GM19452 (cell line): ENCODE results near the gene WNT10A.

Experiments
- ATAC-seq: cut with Tn5 transposase; IDR thresholded peaks from one replicate; pipeline ENCODE4 v1.9.1; 2021; ENCODE audit not compliant: unreplicated experiment

Gene WNT10A

GRCh38 chr2:218857371-218858137 lies 23.1 kb upstream of the WNT10A start:
- no peak for ATAC-seq

GRCh38 chr2:218858138-218858445 lies 22.6 kb upstream of the WNT10A start:
- ATAC-seq, result no peak

- no peak for ATAC-seq
Measured at GRCh38 chr2:218858671-218859555, 21.7 kb upstream of the WNT10A start.

- ATAC-seq, result no peak
Measured at GRCh38 chr2:218859556-218859987, 21.1 kb upstream of the WNT10A start, which contains the start of gene WNT6. WNT6 (plus strand) TSS chr2:218859805; CDS start chr2:218860038, 233 bp downstream.

- ATAC-seq, result no peak
Measured at GRCh38 chr2:218859988-218860831, 20.4 kb upstream of the WNT10A start.

GRCh38 chr2:218860950-218861381 lies 19.7 kb upstream of the WNT10A start:
- ATAC-seq, result no peak

- ATAC-seq, result no peak
Measured at GRCh38 chr2:218861645-218862318, 18.9 kb upstream of the WNT10A start.

GRCh38 chr2:218863021-218863520 lies 17.6 kb upstream of the WNT10A start:
- ATAC-seq, result no peak

- no peak for ATAC-seq
Measured at GRCh38 chr2:218865396-218865795, 15.3 kb upstream of the WNT10A start.

GRCh38 chr2:218865999-218866398 lies 14.7 kb upstream of the WNT10A start:
- no peak for ATAC-seq

- ATAC-seq, result no peak
Measured at GRCh38 chr2:218867900-218868299, 12.8 kb upstream of the WNT10A start.

GRCh38 chr2:218869064-218869463 lies 11.6 kb upstream of the WNT10A start:
- ATAC-seq, result no peak

GRCh38 chr2:218870984-218871344 lies 9.7 kb upstream of the WNT10A start:
- no peak for ATAC-seq

- ATAC-seq, result no peak
Measured at GRCh38 chr2:218871345-218872302, 9.0 kb upstream of the WNT10A start.

GRCh38 chr2:218872645-218873358 lies 7.8 kb upstream of the WNT10A start:
- ATAC-seq, result no peak

- no peak for ATAC-seq
Measured at GRCh38 chr2:218873359-218874194, 7.1 kb upstream of the WNT10A start.

- ATAC-seq, result no peak
Measured at GRCh38 chr2:218875692-218876246, 4.9 kb upstream of the WNT10A start.
